CD4-positive, alpha-beta T cell treated with Interleukin-4 for 4 hours (primary cell): ENCODE measurements around the gene SEC23B.
"Not testable (repeated sequence)": the region's sequence is repeated elsewhere in the genome, so short reads cannot be mapped to it uniquely, and the experiment has no call there.

ENCODE experiments used
- DNase-seq: peaks from one replicate; pipeline ENCODE4 v3.0.0-alpha.2; 2020

The SEC23B gene

DNA sequence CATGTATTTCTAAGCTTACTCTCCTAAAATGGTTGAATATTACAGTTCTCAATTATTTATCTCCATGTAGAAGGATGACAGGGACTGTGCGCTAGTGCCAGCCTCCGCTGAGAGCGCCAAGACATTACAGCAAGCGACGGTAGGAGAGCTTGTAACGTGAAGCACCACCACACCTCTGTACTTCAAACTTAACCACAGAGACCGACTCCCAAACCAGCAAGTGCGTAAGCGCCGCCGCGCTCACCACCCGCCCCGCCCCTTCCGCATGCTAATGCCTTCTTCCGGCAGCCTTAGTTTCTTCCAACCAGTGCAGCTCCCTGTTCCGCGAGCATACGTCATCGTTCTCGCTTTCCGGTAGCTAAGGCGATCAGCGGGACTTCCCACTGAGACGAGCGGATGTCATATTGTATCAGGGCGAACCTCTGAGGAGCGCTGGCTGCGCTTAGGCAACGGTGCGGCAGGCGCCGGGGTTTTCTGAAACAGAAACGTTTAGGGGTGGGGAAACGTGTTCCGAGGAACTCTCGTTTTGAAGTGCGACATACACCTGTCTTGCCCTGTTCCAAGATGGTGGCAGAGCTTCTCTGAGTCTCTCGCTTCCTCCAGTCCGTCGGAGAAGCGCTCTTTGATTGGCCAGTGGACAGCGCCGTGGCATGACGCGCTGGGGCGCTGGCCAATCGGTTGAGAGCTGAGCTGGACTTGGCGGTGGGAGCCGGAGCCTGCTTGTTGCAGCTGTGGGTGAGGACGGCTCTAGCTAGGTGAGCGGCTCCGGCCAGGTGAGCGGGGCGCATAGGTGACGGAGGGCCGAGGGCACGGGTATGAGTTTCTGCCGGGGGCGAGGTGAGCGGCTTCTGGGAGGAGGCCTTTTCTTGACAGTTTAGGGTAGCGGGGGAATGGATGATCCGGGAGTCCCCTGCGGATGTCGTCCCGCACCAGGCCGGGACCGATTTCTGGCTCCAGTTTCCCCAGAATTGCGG lies at the start of gene SEC23B:
SEC23B (plus strand) TSS at position 723 of the 974 bp plus-strand sequence. CDS start 2,896 bp downstream, outside the sequence.
- DNase-seq, result peak; percentile 97

DNA sequence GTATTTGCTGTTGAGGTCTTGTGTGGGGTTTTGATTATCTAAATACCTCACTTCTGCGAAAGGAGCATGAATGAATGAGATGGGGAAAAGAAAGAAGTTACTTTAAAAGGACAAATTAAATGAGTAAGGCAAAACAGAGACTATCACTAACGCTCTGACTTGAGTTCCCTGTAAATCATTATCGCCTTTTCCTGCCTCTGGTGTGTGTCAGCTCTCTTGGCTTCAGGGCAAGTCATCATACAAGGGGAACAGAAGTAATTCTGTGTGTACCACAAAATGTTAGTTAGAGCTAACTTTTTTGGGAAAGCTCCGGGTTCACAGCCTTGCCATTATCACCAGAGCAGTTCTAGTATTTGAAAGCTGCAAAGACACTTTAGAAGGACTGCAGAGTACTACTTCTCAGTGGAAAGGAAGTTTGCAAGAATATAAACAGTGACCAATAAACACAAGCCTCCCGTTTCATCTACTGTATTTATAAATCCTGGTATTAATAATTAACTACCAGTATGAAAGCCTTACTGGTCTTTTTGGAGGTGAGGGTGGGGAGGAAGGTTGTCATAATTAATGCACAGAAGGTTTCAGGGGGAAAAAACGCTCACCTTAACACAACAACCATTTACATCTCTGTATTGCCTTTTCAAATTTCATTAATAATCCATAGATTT lies 42.1 kb upstream of the SEC23B start:
- DNase-seq, result no peak

DNA sequence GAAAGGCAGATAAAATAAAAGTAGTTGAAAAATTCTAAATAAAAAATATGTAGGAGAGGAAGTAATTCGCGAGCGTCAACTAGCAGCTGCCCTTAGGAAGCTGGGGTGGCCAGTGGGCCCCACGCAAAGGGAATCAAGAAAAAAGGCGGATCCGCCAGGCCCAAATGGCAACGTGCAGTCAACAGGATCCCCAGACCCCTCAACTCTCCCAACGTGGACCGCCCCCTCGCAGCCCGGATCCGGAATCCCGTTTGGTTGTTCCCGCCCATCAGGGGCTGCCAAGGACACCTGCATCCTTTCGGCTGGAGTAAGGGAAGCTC lies 41.2 kb upstream of the SEC23B start:
- DNase-seq, result no peak

DNA sequence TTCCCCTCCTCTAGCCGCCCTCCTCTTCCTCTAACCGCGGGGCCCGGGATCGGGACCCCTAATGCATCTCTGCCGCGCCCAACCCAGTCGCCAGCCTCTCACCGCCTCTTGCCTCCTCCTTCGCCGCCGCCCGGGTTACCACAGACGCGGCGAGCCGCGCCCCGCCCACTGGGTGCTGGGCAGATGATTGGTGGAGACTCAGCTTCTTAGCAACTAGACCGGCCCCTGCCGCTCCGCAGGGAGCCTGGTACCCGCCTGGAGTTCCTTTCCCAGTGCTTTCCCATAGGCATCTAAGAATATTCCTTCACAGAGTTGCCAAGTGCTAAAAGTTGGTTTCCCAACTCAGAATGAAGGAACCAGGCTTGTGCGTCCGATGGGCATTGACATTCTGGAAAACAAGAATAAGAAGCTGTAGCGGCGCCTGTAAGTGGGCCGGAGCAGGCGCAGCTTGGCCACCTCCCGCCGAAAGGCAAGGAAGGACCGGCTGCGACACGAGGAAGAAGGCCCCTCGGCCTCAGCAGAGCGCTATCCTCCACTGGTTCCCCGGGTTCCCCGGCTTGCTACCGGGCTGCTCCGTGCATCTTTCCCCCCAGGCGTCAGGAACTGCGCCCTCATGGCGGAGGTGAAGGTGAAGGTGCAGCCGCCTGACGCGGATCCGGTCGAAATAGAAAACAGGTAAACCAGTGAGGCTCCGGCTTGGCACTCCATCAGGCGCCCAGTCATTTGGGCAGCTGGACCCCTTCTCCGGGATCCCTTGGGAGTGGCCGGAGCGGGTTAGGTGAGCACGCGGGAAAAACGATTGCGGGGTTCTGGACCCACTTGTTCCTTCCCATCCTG lies 40.6 kb upstream of the SEC23B start, which contains the start of the genes DZANK1 and POLR3F:
DZANK1 (minus strand) TSS at position 137 of the 837 bp plus-strand sequence. CDS start 1,672 bp downstream, outside the sequence.
POLR3F (plus strand) TSS at position 497 of the 837 bp plus-strand sequence; CDS start at position 614, 117 bp downstream.
- DNase-seq, result peak; percentile 94

DNA sequence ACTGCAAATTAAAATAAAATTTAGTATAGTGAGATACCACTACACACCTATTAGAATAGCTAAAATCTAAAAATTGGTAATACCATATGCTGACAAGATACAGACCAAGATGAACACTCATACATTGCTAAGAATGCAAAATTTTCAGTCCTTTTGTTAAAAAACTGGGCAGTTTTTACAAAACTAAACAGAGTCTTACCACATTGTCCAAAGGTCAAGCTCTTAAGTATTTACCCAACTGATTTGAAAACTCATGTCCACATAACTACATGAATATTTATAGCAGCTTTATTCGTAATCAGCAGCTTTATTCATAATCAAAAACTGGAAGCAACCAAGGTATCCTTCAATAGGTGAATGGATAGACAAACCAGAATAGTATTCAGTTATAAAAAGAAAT lies 30.5 kb upstream of the SEC23B start:
- DNase-seq, result no peak

DNA sequence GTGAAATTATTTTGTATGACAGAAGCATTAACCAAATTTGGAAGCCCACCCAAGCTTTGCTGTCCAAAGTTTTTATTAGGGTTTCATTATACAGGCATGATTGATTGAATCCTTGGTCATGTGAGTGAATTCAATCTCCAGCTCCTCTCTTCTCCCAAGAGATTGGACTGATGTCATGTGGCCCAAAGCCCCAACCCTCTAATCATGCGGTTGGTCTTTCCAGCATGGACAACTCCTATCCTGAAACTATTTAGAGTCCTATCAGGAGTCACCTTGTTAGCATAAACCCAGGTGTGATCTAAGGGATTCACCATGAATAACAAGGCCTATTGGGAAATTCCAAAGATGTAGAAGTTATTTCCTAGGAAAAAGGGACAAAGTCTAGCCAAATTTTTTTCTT lies 29.9 kb upstream of the SEC23B start:
- DNase-seq, result no peak

DNA sequence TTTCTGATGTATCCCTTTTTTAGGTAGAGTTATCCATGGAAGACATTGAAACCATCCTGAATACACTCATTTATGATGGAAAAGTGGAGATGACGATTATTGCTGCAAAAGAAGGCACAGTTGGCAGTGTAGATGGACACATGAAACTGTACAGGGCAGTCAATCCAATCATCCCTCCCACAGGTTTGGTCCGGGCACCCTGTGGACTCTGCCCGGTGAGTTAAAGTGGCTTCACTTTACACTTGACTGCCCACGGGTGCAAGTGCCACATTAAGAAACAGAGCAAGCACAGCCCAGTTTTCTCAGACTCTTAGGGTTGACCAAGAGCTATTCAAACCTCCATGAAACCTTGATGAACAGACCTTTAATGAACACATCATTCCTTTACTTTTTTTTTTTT lies 26.1 kb upstream of the SEC23B start:
- no peak for DNase-seq

DNA sequence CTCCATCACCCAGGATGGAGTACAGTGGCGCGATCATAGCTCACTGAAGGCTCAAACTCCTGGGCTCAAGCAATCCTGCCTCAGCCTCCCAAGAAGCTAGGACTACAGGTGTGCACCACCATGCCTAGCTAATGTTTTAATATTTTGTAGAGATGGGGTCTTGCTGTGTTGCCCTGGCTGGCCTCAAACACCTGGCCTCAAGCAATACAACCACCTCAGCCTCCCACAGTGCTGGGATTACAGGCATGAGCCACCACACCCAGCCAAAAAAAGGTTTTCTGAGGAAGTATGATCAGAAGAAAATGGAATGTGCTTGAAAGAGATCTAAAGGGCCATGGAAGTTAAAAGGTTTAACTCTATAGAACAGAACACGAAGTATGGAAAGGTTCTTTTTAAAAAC lies 19.4 kb upstream of the SEC23B start:
- DNase-seq, result no peak

DNA sequence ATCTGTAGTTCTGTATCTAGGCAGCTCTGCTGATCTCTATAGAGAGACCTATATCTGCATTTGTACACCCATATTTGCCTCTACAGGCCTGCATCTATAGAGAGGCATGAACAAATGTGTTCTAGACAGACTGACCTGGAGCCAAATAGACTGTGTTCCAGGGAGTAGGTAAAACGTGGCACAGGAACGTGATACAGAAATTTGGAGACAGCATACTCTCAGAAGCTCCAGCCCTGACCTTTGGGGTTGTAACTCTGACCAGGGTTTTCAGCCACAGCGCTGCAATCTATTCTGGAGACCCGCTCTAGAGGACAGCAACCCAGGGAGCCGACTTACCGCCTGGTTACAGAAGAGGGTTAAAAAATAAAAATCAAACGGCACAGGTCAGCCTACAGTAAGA lies 11.7 kb upstream of the SEC23B start:
- no peak for DNase-seq

DNA sequence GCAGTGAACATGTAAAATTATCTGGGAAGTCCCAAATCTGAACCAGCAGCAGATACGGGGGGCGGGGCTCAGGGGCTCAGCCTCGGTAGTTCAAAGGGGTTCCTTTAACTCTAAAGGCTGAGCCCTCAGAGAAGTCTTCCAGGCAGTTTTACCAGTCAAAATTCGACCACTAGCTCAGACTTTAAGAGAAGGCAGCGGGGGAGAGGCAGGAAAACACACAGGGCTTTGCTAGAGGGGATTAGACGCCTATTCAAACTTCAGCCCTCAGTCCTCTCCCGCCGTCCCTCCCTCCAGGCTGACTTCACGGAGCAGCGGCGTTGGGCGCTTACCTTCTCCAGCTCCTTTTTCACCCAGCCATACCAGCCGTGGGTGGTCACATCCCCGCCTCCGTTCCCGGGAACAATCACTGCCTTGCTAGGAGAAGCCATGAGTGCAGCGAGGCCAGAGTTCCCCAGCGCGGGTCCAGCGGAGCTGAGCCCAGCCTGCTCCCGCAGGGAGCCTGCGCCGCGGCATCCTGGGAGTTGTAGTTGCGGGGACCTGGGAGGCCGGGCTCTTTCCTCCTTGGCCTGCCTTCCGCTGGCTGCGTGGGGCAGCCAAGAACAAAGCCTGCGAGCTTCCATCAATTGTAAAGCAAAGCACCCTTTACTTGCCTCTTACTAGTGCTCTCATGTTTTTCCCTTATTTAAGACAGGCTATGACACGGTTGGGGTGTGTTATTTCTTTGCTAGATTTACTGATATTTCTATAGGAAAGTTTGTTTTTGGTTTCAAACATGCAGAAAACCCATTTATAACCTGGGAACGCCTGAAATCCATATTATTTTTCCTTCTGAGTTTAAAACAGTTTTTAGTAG lies 10.8 kb upstream of the SEC23B start, which contains the start of gene RBBP9:
RBBP9 (minus strand) TSS at position 486 of the 853 bp plus-strand sequence; CDS start at position 428, 58 bp downstream.
- DNase-seq, result peak; percentile 72

DNA sequence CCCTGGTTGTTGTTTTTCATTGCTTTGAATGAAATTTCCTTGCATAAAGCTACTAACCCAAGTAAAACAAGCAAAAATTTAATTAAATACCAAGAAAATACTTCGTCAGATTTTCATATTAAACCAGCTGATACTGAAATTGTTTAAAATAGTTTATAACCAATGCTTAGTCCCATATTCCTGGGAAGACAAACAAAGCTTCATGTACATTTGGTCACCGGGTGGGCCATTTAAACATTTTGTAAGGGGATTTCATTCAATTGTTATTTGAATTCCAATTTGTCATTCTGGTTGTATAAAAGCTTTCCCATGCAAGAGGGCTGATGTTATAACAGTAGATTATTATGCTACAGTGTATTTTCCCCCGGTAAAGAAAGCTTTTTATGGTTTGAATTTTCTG lies 10.1 kb upstream of the SEC23B start:
- no peak for DNase-seq

DNA sequence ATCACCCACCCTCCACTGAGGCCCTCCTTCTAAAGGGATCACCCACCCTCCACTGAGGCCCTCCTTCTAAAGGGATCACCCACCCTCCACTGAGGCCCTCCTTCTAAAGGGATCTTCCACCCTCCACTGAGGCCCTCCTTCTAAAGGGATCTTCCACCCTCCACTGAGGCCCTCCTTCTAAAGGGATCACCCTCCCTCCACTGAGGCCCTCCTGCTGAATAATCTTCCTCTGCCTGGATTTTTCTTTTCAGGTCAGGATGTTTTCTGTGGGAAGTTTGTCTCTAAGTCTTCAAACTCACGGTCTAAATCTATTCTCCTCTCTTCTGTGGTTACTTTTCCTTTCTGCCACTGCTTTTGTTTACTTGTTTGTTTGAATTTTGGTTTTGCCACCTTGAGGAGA lies 6.1 kb upstream of the SEC23B start:
- DNase-seq, result not testable (repeated sequence)

DNA sequence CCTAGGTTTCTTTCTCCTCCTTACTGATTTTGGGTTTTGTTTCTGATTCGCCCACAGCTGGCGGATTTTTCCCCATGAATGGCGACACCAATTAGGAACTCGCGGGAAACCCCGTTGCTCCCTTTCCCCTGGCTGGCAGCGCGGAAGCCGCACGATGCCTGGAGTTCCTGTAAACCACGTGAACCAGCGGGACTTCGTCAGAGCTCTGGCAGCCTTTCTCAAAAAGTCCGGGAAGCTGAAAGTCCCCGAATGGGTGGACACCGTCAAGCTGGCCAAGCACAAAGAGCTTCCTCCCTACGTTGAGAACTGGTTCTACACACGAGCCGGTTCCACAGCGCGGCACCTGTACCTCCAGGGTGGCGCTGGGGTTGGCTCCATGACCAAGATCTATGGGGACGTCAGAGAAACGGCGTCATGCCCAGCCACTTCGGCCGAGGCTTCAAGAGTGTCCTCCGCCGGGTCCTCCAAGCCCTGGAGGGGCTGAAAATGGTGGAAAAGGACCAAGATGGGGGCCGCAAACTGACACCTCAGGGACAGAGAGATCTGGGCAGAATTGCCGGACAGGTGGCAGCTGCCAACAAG lies 3.2 kb upstream of the SEC23B start:
- no peak for DNase-seq

DNA sequence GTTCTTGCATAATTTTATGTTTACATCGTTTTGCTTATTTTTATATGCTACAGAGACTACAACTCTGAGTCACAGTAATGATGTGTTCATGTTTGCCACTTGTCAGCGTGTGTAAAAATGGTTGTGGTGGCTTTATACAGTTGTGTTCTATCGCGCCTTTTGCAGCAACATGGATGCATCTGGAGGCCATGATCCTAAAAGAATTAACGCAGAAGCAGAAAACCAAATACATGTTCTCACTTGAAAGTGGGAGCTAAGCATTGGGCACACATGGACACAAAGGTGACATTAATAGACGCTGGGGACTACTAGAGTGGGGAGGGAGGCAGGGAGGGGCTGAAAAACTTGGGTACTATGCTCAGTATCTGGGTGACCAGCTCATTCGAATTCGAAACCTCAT lies 996 bp upstream of the SEC23B start:
- DNase-seq, result peak; percentile 27

DNA sequence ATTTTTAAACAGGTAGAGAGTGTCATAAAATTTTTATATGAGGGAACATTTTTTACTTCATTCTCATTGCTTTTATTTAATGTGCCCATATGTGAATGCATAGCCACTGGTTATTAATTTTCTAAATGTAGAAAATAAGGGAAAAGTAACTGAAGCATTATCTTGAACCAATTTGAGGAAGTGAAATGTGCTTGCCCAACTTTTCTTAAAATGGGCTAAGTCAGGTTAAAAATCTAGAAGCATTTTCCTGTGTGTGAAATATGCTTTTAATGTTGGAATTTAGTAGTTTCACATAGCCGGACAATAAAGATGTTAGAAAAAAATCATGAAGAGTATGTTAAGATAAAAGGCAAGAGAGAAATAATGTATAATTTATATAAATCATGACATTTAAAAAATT lies 3.8 kb downstream of the SEC23B start:
- no peak for DNase-seq

DNA sequence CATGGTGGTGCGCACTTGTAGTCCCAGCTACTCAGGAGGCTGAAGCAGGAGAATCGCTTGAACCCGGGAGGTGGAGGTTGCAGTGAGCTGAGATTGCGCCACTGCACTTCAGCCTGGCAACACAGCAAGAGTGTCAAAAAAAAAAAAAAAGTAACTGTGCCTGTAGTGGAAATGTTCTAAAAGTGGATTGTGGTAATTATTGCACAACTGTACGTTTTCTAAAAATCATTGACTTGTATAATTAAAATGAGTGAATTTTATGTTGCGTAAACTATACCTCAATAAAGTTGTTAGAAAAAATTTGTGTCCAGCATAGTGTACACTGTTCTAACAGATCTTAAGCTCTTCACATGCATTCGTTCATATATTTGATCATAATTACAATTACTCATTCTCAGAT lies 5.5 kb downstream of the SEC23B start:
- DNase-seq, result no peak

DNA sequence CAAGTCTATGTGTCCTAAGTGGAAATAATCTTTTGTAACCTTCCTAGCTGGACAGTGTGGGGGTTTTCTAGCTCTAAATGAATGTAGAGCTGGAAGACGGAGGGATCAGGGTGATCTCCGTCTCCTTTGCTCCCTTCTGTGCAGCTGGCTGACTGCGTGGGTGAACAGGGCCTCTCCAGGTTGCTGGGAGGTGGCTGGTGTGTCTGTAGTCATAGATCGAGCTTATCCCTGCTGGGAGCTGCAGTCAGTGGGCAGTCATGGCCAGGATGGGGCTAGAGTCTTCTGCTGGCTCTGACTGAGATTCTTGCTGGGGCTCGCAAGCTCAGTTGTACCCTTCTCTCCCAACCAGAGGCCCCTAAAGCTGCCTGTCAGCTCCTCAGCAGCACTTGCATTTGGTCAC lies 6.4 kb downstream of the SEC23B start:
- DNase-seq, result no peak

DNA sequence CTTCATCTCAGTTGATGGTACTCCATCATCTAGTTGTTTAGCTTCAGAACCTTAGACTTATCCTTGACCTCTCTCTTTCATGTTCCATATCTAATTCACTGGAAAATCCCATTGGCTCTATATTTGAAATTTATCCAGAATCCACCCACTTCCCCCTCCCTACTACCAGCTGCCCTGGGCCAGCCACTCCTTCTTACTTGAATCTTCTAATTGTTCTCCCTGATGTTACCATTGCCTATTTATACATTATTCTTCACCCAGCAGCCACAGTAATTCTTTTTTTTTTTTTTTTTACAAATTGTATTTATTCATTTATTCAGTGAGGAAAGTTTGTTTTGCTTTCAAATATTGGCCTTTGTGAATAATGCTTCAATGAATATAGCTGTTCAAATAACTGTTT lies 8.2 kb downstream of the SEC23B start:
- no peak for DNase-seq

DNA sequence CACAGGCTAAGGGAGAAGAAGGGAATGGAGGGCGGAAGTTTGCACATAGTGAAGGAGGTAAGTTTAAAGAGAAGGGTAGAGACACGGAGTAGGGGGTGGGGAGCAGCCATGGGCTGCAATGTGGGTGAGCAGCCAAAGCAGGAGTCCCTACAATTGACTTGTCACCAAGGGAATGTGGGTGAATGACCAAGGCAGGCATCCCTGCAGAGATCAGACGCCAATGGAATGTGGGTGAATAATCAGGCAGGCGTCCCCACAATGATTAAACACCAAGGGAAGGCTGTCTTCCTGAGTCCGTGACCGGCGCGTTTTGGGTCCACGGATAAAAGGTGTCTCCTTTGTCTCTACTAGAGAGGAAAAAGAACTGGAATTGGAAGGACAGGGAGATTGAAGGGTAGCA lies 14.3 kb downstream of the SEC23B start:
- DNase-seq, result not testable (repeated sequence)

DNA sequence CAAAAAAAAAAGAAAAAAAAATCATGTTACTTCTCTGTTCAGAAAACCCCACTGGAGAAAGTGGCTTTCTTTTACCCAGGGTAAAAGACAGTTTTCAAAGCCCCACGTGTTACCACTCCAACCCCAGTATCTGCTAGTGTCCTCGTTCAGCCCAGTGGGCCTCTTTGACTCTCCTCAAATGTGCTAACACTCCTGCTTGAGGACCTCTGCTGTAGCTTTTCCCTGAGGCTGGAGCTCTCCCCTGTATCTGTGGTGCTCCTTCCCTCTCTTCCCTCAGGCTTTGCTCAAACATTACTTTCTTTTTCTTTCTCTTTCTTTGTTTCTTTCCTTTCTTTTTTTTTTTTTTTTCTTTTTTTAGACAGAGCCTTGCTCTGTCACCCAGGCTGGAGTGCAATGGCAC lies 15.3 kb downstream of the SEC23B start:
- no peak for DNase-seq

DNA sequence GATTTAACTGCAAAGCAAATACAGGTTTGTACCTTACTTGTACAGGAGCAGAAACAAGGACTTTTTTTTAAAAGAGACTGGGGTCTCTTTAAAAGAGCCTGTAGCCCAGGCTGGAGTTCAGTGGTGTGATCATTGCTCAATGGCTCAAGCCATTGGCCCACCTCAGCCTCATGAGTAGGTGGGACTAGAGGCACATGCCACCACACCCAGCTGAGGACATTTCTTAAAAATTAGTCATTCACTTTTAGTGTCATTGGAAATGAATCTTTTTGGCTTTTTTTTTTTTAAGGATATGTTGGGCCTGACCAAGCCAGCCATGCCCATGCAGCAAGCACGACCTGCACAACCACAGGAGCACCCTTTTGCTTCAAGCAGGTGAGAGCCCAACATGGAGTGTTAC lies 16.9 kb downstream of the SEC23B start:
- no peak for DNase-seq

DNA sequence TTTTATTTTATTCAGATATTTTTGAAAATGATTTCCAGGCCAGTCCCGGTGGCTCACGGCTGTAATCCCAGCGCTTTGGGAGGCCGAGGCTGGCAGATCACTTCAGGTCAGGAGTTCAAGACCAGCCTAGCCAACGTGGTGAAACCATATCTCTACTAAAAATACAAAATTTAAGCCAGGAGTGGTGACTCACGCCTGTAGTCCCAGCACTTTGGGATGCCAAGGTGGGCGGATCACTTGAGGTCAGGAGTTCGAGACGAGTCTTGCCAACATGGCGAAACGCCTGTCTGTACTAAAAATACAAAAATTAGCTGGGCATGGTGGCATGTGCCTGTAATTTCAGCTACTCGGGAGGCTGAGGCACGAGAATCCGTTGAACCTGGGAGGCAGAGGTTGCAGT lies 19.0 kb downstream of the SEC23B start:
- not testable (repeated sequence) for DNase-seq
